Activated naive CD4-positive, alpha-beta T cell treated with anti-CD3 and anti-CD28 coated beads for 36 hours (primary cell): Measurements from ENCODE around the gene SLC43A1. TPM values are rescaled to one million over a fixed set of nuclear protein-coding genes. Genes with fewer than 3 reads are reported as not detected.

Source experiments
- CTCF ChIA-PET: fragments of 350-600 bp; sonication (Branson Sonifier 250); formaldehyde crosslinking; loops from one replicate; lab custom pipeline; 2021; ENCODE audit warnings: antibody characterized with exemption; lab: Charles Lee
- DNase-seq: peaks from one replicate; pipeline ENCODE4 v3.0.0-alpha.2; 2020
- H3K27ac Mint-ChIP-seq: one replicate; pipeline ENCODE4 v1.8.0; 2021; ENCODE audit warnings: mild to moderate bottlenecking, mixed read lengths
- H3K27me3 Mint-ChIP-seq: one replicate; pipeline ENCODE4 v1.8.0; 2021; ENCODE audit warnings: low read depth, mixed read lengths
- H3K36me3 Mint-ChIP-seq: one replicate; pipeline ENCODE4 v1.8.0; 2021; ENCODE audit warnings: low read depth, mixed read lengths
- H3K4me1 Mint-ChIP-seq: one replicate; pipeline ENCODE4 v1.8.0; 2021; ENCODE audit warnings: low read depth, mixed read lengths
- H3K4me3 Mint-ChIP-seq: one replicate; pipeline ENCODE4 v1.8.0; 2021; ENCODE audit warnings: mild to moderate bottlenecking, moderate library complexity, mixed read lengths
- H3K9me3 Mint-ChIP-seq: one replicate; pipeline ENCODE4 v1.8.0; 2021; ENCODE audit warnings: mixed read lengths
- intact Hi-C: fragments of 100-400 bp; cut with micrococcal nuclease; formaldehyde crosslinking; loops from one replicate; pipeline ENCODE4 v1.15.1; 2023
- total RNA-seq, 2 experiments: library from RNA; stranded (reverse); gene quantifications; one replicate each; pipeline ENCODE4 v1.2.3, GENCODE V29; 2021

SLC43A1 gene
- total RNA-seq, 2 experiments from 2014 or later, result 26.5 to 29.7 TPM

GRCh38 chr11:57504511-57504910 lies 11.0 kb downstream of the SLC43A1 start:
- Mint-ChIP-seq H3K4me1 (no peaks in the 10 kb centered on the region), H3K9me3 (no peaks in the 10 kb centered on the region), H3K27me3 (no peaks in the 10 kb centered on the region), H3K36me3 (peaks cover 18% of the 10 kb centered on the region), H3K27ac (no peak overlapping the region), H3K4me3 (no peak overlapping the region)
- DNase-seq, result no peak
- intact Hi-C loops, result no loop called here
- CTCF ChIA-PET, result interaction anchor here (1.0 to 5.0 kb wide), 3 partner anchors 11 to 22 kb away, joined by 5 to 45 read pairs (median 7); no protein-coding TSS in a partner anchor

- no peaks in the 10 kb centered on the region for H3K27me3 Mint-ChIP-seq
- H3K9me3 Mint-ChIP-seq, result no peaks in the 10 kb centered on the region
- H3K4me1 Mint-ChIP-seq, result no peaks in the 10 kb centered on the region
- CTCF ChIA-PET, result interaction anchor here (0.8 to 2.5 kb wide), 8 partner anchors 9 to 138 kb away, joined by 3 to 30 read pairs (median 5); no protein-coding TSS in a partner anchor
- peaks cover 26% of the 10 kb centered on the region for H3K36me3 Mint-ChIP-seq
- no peak overlapping the region for H3K27ac Mint-ChIP-seq
- H3K4me3 Mint-ChIP-seq, result no peak overlapping the region
- no peak for DNase-seq
- intact Hi-C loops, result no loop called here
Measured at GRCh38 chr11:57502870-57503269, 12.6 kb downstream of the SLC43A1 start.

DNA sequence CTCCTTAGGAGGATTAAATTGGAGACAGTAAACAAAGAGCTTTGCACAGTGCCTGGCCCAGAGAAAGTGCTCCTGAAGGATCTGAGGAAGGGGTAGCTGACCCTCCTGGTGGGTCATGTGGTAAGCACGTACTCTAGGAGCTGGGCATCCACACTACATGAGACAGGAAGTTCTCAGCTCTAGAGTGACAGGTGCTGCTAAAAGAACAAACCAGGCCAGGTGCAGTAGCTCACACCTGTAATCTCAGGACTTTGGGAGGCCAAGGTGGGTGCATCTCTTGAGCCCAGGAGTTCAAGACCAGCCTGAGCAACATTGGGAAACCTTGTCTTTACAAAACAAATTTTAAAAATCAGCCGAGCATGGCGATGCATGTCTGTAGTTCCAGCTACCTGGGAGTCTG lies 13.1 kb downstream of the SLC43A1 start:
- no peaks in the 10 kb centered on the region for H3K9me3 Mint-ChIP-seq
- no peaks in the 10 kb centered on the region for H3K4me1 Mint-ChIP-seq
- no peak overlapping the region for H3K4me3 Mint-ChIP-seq
- intact Hi-C loops, result no loop called here
- no peaks in the 10 kb centered on the region for H3K27me3 Mint-ChIP-seq
- no peak for DNase-seq
- H3K27ac Mint-ChIP-seq, result no peak overlapping the region
- peaks cover 23% of the 10 kb centered on the region for H3K36me3 Mint-ChIP-seq
- CTCF ChIA-PET, result interaction anchor here (0.8 to 2.5 kb wide), 10 partner anchors 9 to 139 kb away, joined by 3 to 30 read pairs (median 5); no protein-coding TSS in a partner anchor

GRCh38 chr11:57501953-57502352 lies 13.5 kb downstream of the SLC43A1 start:
- H3K36me3 Mint-ChIP-seq, result peaks cover 23% of the 10 kb centered on the region
- no peaks in the 10 kb centered on the region for H3K27me3 Mint-ChIP-seq
- intact Hi-C loops, result no loop called here

GRCh38 chr11:57500926-57501325 lies 14.6 kb downstream of the SLC43A1 start:
- Mint-ChIP-seq H3K27me3 (no peaks in the 10 kb centered on the region), H3K36me3 (peaks cover 21% of the 10 kb centered on the region), H3K27ac (no peak overlapping the region), H3K4me3 (no peak overlapping the region), H3K4me1 (no peaks in the 10 kb centered on the region), H3K9me3 (no peaks in the 10 kb centered on the region)
- intact Hi-C loops, result no loop called here
- CTCF ChIA-PET, result interaction anchor here (1.9 to 2.5 kb wide), 3 partner anchors 7 to 43 kb away, joined by 7 to 30 read pairs (median 8); no protein-coding TSS in a partner anchor
- no peak for DNase-seq

More at GRCh38 chr11:57501953-57502352, 13.5 kb downstream of the SLC43A1 start:
- Mint-ChIP-seq H3K27ac (no peak overlapping the region), H3K4me1 (no peaks in the 10 kb centered on the region), H3K9me3 (no peaks in the 10 kb centered on the region), H3K4me3 (no peak overlapping the region)
- CTCF ChIA-PET, result interaction anchor here (0.9 to 2.5 kb wide), 9 partner anchors 8 to 139 kb away, joined by 3 to 30 read pairs (median 5); no protein-coding TSS in a partner anchor
- no peak for DNase-seq

- intact Hi-C loops, result no loop called here
- no peaks in the 10 kb centered on the region for H3K4me1 Mint-ChIP-seq
- peaks cover 24% of the 10 kb centered on the region for H3K36me3 Mint-ChIP-seq
- H3K4me3 Mint-ChIP-seq, result no peak overlapping the region
- H3K9me3 Mint-ChIP-seq, result no peaks in the 10 kb centered on the region
- CTCF ChIA-PET, result interaction anchor here (0.7 to 1.0 kb wide), 2 partner anchors 26 to 44 kb away, joined by 3 read pairs; no protein-coding TSS in a partner anchor
- DNase-seq, result no peak
- H3K27me3 Mint-ChIP-seq, result no peaks in the 10 kb centered on the region
- H3K27ac Mint-ChIP-seq, result no peak overlapping the region
Measured at GRCh38 chr11:57500515-57500914, 15.0 kb downstream of the SLC43A1 start.

DNA sequence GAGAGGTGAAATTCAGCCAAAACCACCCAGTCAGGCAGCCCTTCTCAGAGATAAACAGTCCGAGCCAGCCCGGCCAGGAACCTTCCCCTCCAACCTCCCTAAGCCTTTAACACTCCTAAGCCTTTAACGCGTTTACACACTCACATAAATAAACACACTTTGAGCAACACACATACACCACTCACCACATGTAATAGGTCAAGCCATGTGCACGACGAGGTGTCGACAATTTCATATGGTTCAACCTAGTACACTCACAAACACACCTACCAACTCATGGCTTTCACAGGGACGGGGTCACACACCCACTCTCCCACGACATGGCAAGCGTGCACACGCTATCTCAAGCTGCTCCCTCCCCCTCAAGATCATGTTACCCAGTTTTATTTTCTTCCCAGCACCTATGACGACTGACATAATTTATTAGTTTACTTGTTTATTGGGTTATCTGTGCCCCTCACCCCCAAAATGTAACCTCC lies 15.5 kb downstream of the SLC43A1 start:
- no peak overlapping the region for H3K27ac Mint-ChIP-seq
- intact Hi-C loops, result no loop called here
- CTCF ChIA-PET, result interaction anchor here (0.7 to 1.0 kb wide), 2 partner anchors 27 to 43 kb away, joined by 3 read pairs; no protein-coding TSS in a partner anchor

GRCh38 chr11:57499413-57499982 lies 16.0 kb downstream of the SLC43A1 start:
- peak; percentile 41 for DNase-seq
- CTCF ChIA-PET, result interaction anchor here (0.7 to 1.0 kb wide), 2 partner anchors 27 to 43 kb away, joined by 3 read pairs; no protein-coding TSS in a partner anchor
- Mint-ChIP-seq H3K9me3 (no peaks in the 10 kb centered on the region), H3K27ac (no peak overlapping the region), H3K4me1 (peaks cover 1% of the 10 kb centered on the region), H3K27me3 (no peaks in the 10 kb centered on the region), H3K36me3 (peaks cover 24% of the 10 kb centered on the region), H3K4me3 (no peak overlapping the region)
- intact Hi-C loops, result no loop called here

More for the DNA sequence above, 15.5 kb downstream of the SLC43A1 start:
- no peak overlapping the region for H3K4me3 Mint-ChIP-seq
- H3K9me3 Mint-ChIP-seq, result no peaks in the 10 kb centered on the region
- no peak for DNase-seq
- no peaks in the 10 kb centered on the region for H3K4me1 Mint-ChIP-seq
- peaks cover 24% of the 10 kb centered on the region for H3K36me3 Mint-ChIP-seq
- no peaks in the 10 kb centered on the region for H3K27me3 Mint-ChIP-seq

- intact Hi-C loops, result no loop called here
- CTCF ChIA-PET, result interaction anchor here (0.8 kb wide), 1 partner anchor 16 kb away, joined by 4 read pairs; no protein-coding TSS in a partner anchor
Measured at GRCh38 chr11:57498540-57498939, 17.0 kb downstream of the SLC43A1 start.

GRCh38 chr11:57497303-57498247 lies 17.9 kb downstream of the SLC43A1 start:
- intact Hi-C loops, result no loop called here
- no peaks in the 10 kb centered on the region for H3K27me3 Mint-ChIP-seq
- H3K9me3 Mint-ChIP-seq, result no peaks in the 10 kb centered on the region
- peak overlapping the region; percentile 24 for H3K27ac Mint-ChIP-seq
- peaks cover 29% of the 10 kb centered on the region for H3K36me3 Mint-ChIP-seq
- H3K4me1 Mint-ChIP-seq, result peaks cover 12% of the 10 kb centered on the region
- no peak overlapping the region for H3K4me3 Mint-ChIP-seq
- DNase-seq, result no peak
- CTCF ChIA-PET, result interaction anchor here (1.0 to 7.8 kb wide), 4 partner anchors 14 to 70 kb away, joined by 3 to 270 read pairs (median 3); partner anchors contain the start of genes TIMM10 and UBE2L6

More at GRCh38 chr11:57498540-57498939, 17.0 kb downstream of the SLC43A1 start:
- DNase-seq, result no peak
- Mint-ChIP-seq H3K9me3 (no peaks in the 10 kb centered on the region), H3K27me3 (no peaks in the 10 kb centered on the region), H3K27ac (no peak overlapping the region), H3K4me3 (no peak overlapping the region), H3K36me3 (peaks cover 29% of the 10 kb centered on the region), H3K4me1 (peaks cover 11% of the 10 kb centered on the region)

GRCh38 chr11:57496109-57496820 lies 19.2 kb downstream of the SLC43A1 start:
- Mint-ChIP-seq H3K4me1 (peaks cover 12% of the 10 kb centered on the region), H3K4me3 (no peak overlapping the region), H3K36me3 (peaks cover 33% of the 10 kb centered on the region), H3K27me3 (no peaks in the 10 kb centered on the region), H3K27ac (no peak overlapping the region), H3K9me3 (no peaks in the 10 kb centered on the region)
- DNase-seq, result no peak
- CTCF ChIA-PET, result interaction anchor here (1.0 to 7.8 kb wide), 5 partner anchors 14 to 72 kb away, joined by 3 to 270 read pairs (median 3); partner anchors contain the start of genes SLC43A1, TIMM10 and UBE2L6
- intact Hi-C loops, result no loop called here
